NCI-H2081 treated with DMSO at 0.1 percent for 48 hours (cell line): ENCODE data around the gene NUP93.

Source experiments
- DNase-seq: peaks from one replicate; lab custom pipeline; 2025; lab: John Stamatoyannopoulos, UW

NUP93 gene

GRCh38 chr16:56817938-56818337 is 88.0 kb downstream of the NUP93 start:
- no peak for DNase-seq

GRCh38 chr16:56823081-56823733 is 93.3 kb downstream of the NUP93 start:
- DNase-seq = no peak

GRCh38 chr16:56824331-56824730 is 94.4 kb downstream of the NUP93 start:
- no peak for DNase-seq

- DNase-seq = no peak
Observed at GRCh38 chr16:56824804-56825203, 94.9 kb downstream of the NUP93 start.

- no peak for DNase-seq
Observed at GRCh38 chr16:56825826-56826225, 95.9 kb downstream of the NUP93 start.

GRCh38 chr16:56828647-56829046 is 98.7 kb downstream of the NUP93 start:
- DNase-seq = no peak

- DNase-seq = no peak
Observed at GRCh38 chr16:56830669-56831068, 100.7 kb downstream of the NUP93 start.

- no peak for DNase-seq
Observed at GRCh38 chr16:56832768-56833167, 102.8 kb downstream of the NUP93 start.

- no peak for DNase-seq
Observed at GRCh38 chr16:56833243-56833970, 103.5 kb downstream of the NUP93 start.

- DNase-seq = no peak
Observed at GRCh38 chr16:56835320-56835719, 105.4 kb downstream of the NUP93 start.

DNA sequence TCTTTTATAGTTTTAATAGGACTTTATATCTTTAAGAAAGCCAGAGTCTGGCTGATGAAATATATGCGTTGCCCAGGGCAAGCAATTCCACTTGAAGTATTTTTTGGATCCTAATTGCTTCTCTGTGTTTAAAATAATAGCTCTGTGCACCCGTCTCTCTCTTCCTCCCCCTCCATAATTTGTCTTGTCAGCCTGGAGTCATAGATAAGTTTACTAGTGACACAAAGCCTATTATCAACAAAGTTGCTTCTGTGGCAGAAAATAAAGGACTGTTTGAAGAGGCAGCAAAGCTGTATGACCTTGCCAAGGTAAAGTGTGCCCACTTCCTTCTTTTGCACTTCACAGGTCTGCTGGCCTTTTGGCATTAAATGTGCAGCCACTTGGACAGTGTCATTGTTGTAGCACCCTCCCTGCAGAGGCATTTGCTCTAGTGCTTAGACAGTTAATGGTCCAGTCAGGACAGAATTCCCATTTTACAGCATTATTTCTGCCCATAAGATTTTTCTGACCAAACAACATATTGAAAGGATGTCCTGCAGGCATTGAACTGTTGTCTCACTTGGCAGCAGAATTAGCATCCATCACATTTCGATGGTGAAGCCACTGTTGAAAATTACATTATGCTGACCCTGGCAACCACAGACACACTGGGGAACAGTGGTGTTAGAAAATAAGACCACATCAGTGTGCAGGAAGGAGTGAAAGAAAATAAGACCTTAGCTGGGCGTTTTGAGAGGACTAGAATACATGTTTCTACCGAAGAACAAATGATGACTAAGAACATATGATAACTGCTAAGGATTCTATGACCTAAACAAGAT is 106.7 kb downstream of the NUP93 start:
- DNase-seq = no peak

- no peak for DNase-seq
Observed at GRCh38 chr16:56838622-56839337, 108.9 kb downstream of the NUP93 start.

- DNase-seq = no peak
Observed at GRCh38 chr16:56841233-56841632, 111.3 kb downstream of the NUP93 start.

GRCh38 chr16:56841659-56842058 is 111.7 kb downstream of the NUP93 start:
- DNase-seq = no peak

GRCh38 chr16:56842133-56842532 is 112.2 kb downstream of the NUP93 start:
- no peak for DNase-seq

GRCh38 chr16:56844056-56844455 is 114.1 kb downstream of the NUP93 start:
- no peak for DNase-seq

- DNase-seq = no peak
Observed at GRCh38 chr16:56847173-56847910, 117.4 kb downstream of the NUP93 start.

- no peak for DNase-seq
Observed at GRCh38 chr16:56848029-56848936, 118.4 kb downstream of the NUP93 start.

DNA sequence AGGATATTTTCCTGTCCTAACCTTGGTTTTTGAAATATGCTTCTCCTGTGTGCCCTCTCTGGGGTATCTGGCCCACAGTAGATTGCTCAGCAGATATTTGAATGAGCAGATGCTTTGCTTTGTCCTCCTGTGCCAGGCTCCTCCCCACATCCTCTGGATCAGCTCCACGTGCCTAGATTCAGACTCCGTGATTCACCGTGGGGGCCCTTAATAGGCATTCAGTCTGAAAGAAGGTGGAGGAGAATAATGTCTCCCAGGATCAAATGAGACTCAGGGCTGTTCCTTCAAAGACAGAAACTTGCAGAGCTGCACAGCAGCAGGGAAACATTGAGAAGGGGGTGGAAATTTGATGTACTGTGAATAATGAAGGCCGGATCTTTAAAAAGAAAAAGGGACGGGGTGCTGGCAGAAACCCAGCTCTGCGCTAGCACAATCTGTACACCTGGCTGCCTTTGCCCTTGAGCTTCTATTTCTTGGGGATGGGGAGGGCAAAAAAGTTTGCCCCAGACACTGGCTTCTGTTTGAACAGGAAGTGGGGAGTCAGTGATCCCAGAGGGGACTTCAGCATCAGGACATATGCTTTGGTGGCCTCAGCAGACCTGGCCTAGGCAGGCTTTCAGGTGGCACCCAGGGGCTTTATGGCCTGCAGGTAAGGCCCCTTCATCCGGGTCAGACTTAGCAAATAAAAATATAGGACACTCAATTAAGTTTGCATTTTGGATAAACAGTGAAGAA is 119.2 kb downstream of the NUP93 start:
- no peak for DNase-seq
